ENCODE data around the gene GPR55. TPM values are rescaled to one million over a fixed set of nuclear protein-coding genes. Genes with fewer than 3 reads are reported as not detected.

Gene GPR55
- total and polyA plus RNA-seq, 2 donors (not counting 3 experiments of a cell fraction or from before 2014, with no cell fraction given): not detected

- Histone ChIP-seq H3K9ac (replicated peaks; ENCODE audit: extremely low read depth, insufficient read depth, low read length) (no peak overlapping the region), H2AFZ (ENCODE audit: low read depth, low read length) (no peak overlapping the region), H3K4me2 (ENCODE audit: insufficient read depth, low read length) (no peak overlapping the region), H3K9me1 (replicated peaks; ENCODE audit: control insufficient read depth, extremely low read depth, insufficient read depth, low read length) (no peaks in the 10 kb centered on the region), H3K27ac (ENCODE audit: insufficient read depth, low read depth, low read length) (no peak overlapping the region), H3K9me3 (replicated peaks; ENCODE audit: control insufficient read depth, insufficient read depth, low read length) (no peaks in the 10 kb centered on the region), H3K36me3 (ENCODE audit: control insufficient read depth in 2 of 2, extremely low read depth in 1 of 2, insufficient read depth in 2 of 2, low read length in 2 of 2) (no peaks in the 10 kb centered on the region), H3K4me1 (ENCODE audit: control insufficient read depth, extremely low read depth, insufficient read depth, low read length) (no peaks in the 10 kb centered on the region), H4K20me1 (replicated peaks; ENCODE audit: control insufficient read depth, extremely low read depth, insufficient read depth, low read length) (no peaks in the 10 kb centered on the region), H3K79me2 (ENCODE audit: control insufficient read depth, insufficient read depth, low read length) (no peaks in the 10 kb centered on the region), H3K4me3 (replicated peaks in 1 of 3; ENCODE audit: insufficient read depth in 1 of 3, low read depth in 1 of 3, low read length in 3 of 3) (no peak overlapping the region), H3K27me3 (ENCODE audit: control insufficient read depth in 2 of 2, insufficient read depth in 2 of 2, low read length in 2 of 2) (no peaks in the 10 kb centered on the region)
- TF ChIP-seq POLR2A (IDR thresholded peaks at IDR 0.05; ENCODE audit: low read depth, low read length): no peak
- no peak for TF ChIP-seq MYC (IDR thresholded peaks at IDR 0.05; ENCODE audit: low read depth, low read length)
- TF ChIP-seq CTCF (IDR thresholded peaks at IDR 0.05; ENCODE audit: extremely low read depth in 1 of 2, insufficient read depth in 1 of 2, low read depth in 1 of 2, low read length in 2 of 2): no peak
- no peak for TF ChIP-seq MAX (IDR thresholded peaks at IDR 0.05; ENCODE audit: insufficient read depth, insufficient read length)
- TF ChIP-seq GATA2 (IDR thresholded peaks at IDR 0.05; ENCODE audit: insufficient read depth, insufficient read length, low read depth, low read length): no peak
- TF ChIP-seq FOS (IDR thresholded peaks at IDR 0.05; ENCODE audit: borderline replicate concordance, insufficient read depth, low read length): no peak
- no peak for TF ChIP-seq POLR2AphosphoS5 (IDR thresholded peaks at IDR 0.05; ENCODE audit: insufficient read depth, low read depth, low read length)
- TF ChIP-seq EZH2 (IDR thresholded peaks at IDR 0.05; ENCODE audit: borderline replicate concordance, low read depth, low read length, severe bottlenecking): no peak
- TF ChIP-seq JUN (IDR thresholded peaks at IDR 0.05; ENCODE audit: borderline replicate concordance, insufficient read depth, insufficient read length, low read depth): no peak
- FAIRE-seq: no peak
- BruUV-seq (replicated peaks): no TSS peak
- no peak for DNase-seq (ENCODE audit: low read depth, low spot score)
- intact Hi-C loops (cut with micrococcal nuclease): no loop called here
- dilution Hi-C loops (cut with MboI; ENCODE audit: extremely low pct_ligation_motif_present, low sequenced_read_pairs): no loop called here
- ChIA-PET CTCF (interaction anchor here (1.0 kb wide), 1 partner anchor 10 kb away, joined by 3 read pairs; no protein-coding TSS in a partner anchor), POLR2A (no interaction called here)
These were observed 16.9 kb downstream of the GPR55 start for GRCh38 chr2:230908092-230908594.

Data from endothelial cell of umbilical vein (primary cell).